Right atrium auricular region (tissue), 2 donors: ENCODE measurements around the gene MATN1. TPM values are rescaled to one million over a fixed set of nuclear protein-coding genes. Genes with fewer than 3 reads are reported as not detected.

Experiments
- DNase-seq: peaks from one replicate; pipeline ENCODE4 v3.0.0-alpha.2; 2019; ENCODE audit warnings: low spot score
- H3K27ac ChIP-seq, 2 donors: fragments of 200-600 bp; sonication (generic); 1 replicate in 1 of 2; 2 replicates in 1 of 2; pipeline ENCODE4 v1.5.1; 2016 to 2019
- H3K27me3 ChIP-seq, 2 donors: fragments of 200-600 bp; sonication (generic); one replicate each; pipeline versions ENCODE4 v1.5.1 to v1.6.0; 2017 to 2019
- H3K36me3 ChIP-seq: fragments of 200-600 bp; sonication (generic); one replicate; pipeline ENCODE4 v1.5.1; 2016
- H3K4me1 ChIP-seq, 2 donors: fragments of 200-600 bp; sonication (generic); one replicate each; pipeline versions ENCODE4 v1.5.1 to v1.6.0; 2017 to 2019
- H3K4me3 ChIP-seq, 2 donors: fragments of 200-600 bp; sonication (generic); 1 replicate in 1 of 2; 2 replicates in 1 of 2; pipeline ENCODE4 v1.5.1; 2017 to 2019; ENCODE audit warnings: mild to moderate bottlenecking in 1 of 2, moderate library complexity in 1 of 2
- H3K9me3 ChIP-seq, 2 donors: fragments of 200-600 bp; sonication (generic); one replicate each; pipeline ENCODE4 v1.5.1; 2019
- total RNA-seq, 2 donors: library from RNA; depleted of rRNA; stranded (reverse); fragments of >200 nt; gene quantifications; one replicate each; pipeline ENCODE4 v1.1.0, GENCODE V29; 2016
- TF ChIP-seq, protein P1 (sequence below), 2 donors: fragments of 200-600 bp; sonication (generic); IDR thresholded peaks; one replicate each; pipeline ENCODE4 v1.5.1; 2019; ENCODE audit warnings: antibody characterized with exemption in 2 of 2

Gene MATN1
- total RNA-seq, 2 donors from 2014 or later: not detected

DNA sequence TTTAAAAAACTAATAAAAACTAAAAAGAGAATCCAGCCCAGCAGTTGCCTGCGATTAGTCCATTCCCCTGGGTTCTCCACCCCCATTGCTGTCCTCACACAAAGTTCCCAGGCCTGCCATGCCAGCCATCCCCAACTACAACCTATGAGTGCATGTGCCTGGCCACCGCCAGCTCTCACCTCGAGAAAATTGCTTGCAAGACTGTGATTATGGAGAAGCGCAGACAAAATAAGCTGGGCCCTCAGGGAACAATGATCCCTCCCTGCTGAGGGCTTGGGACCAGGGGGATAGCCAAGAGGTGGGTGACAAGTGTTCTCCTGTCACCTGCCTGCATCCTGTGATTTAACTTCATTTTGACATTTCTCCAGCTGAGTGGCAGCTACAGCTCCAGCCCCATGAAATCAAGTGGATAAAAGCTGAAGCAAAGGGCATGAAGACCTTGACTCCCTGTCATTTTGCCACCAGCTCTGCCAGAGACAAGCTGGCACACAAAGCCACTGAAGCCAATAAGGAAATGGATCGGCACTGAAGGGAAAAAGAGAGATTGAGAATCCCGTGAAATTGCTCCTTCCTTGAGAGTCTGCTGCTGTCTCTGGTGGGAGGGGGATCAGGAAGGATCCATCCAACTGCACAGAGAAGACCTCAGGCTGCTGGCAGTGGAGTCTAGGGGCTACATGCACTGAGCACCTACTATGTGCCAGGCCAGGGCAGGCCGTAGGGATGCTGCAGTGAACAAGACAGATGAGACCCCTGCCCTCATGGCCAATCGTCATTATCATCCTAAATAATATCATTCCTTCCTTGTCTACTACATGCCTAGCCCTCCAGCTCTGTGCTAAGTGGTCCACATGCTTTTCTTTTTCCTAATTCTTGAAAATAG is 40.7 kb downstream of the MATN1 start:
- no peak overlapping the region for H3K27ac ChIP-seq
- H3K4me1 ChIP-seq: peaks cover 0 to 26% of the 10 kb centered on the region in 2 donors
- H3K27me3 ChIP-seq: no peaks in the 10 kb centered on the region
- TF ChIP-seq, protein P1, sequence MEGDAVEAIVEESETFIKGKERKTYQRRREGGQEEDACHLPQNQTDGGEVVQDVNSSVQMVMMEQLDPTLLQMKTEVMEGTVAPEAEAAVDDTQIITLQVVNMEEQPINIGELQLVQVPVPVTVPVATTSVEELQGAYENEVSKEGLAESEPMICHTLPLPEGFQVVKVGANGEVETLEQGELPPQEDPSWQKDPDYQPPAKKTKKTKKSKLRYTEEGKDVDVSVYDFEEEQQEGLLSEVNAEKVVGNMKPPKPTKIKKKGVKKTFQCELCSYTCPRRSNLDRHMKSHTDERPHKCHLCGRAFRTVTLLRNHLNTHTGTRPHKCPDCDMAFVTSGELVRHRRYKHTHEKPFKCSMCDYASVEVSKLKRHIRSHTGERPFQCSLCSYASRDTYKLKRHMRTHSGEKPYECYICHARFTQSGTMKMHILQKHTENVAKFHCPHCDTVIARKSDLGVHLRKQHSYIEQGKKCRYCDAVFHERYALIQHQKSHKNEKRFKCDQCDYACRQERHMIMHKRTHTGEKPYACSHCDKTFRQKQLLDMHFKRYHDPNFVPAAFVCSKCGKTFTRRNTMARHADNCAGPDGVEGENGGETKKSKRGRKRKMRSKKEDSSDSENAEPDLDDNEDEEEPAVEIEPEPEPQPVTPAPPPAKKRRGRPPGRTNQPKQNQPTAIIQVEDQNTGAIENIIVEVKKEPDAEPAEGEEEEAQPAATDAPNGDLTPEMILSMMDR (IDR thresholded peaks at IDR 0.05): no peak
- DNase-seq: no peak
- no peaks in the 10 kb centered on the region for H3K36me3 ChIP-seq
- H3K4me3 ChIP-seq: no peak overlapping the region
- no peaks in the 10 kb centered on the region for H3K9me3 ChIP-seq

DNA sequence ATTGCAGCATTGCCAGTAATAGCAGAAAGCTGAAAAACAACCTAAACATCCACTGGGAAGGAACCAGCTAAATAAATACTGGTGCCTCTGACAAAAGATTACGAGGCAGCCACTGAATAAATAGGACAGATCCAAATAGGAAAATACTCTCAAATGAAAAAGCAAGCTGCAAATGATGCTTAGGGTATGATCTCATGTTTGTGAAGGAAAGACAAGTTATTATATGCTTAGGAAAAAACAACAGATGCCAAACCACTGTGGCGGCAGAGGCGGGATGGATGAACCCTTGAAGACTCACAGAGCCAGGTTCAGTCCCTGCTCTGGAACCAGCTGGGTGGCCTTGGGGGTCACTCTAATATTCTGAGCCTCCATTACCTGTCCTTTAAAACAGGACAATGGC is 41.6 kb downstream of the MATN1 start:
- DNase-seq: no peak
- H3K36me3 ChIP-seq: no peaks in the 10 kb centered on the region

DNA sequence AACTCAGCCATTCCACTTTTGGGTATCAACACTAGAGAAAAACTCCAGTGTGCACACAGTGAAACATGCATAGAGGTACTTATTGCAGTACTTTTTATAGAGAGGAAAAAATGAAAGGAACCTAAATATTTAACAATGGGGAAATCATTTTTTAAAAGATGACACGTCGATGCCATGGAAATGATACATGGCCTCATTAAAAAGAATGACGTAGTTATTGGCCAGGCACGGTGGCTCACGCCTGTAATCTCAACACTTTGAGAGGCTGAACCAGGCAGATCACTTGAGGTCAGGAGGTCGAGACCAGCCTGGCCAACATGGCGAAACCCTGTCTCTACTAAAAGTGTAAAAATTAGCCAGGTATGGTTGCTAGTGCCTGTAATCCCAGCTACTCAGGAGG is 42.5 kb downstream of the MATN1 start:
- peaks cover 0 to 26% of the 10 kb centered on the region in 2 donors for H3K4me1 ChIP-seq
- TF ChIP-seq, protein P1 (IDR thresholded peaks at IDR 0.05): no peak
- no peaks in the 10 kb centered on the region for H3K36me3 ChIP-seq
- no peaks in the 10 kb centered on the region for H3K27me3 ChIP-seq
- H3K4me3 ChIP-seq: no peak overlapping the region
- H3K27ac ChIP-seq: no peak overlapping the region
- peaks cover 0 to 4% of the 10 kb centered on the region in 2 donors for H3K9me3 ChIP-seq
- DNase-seq: no peak

More for the DNA sequence above, 41.6 kb downstream of the MATN1 start:
- no peak overlapping the region for H3K27ac ChIP-seq
- H3K27me3 ChIP-seq: no peaks in the 10 kb centered on the region
- H3K4me1 ChIP-seq: peaks cover 0 to 26% of the 10 kb centered on the region in 2 donors
- TF ChIP-seq, protein P1 (IDR thresholded peaks at IDR 0.05): no peak
- no peaks in the 10 kb centered on the region for H3K9me3 ChIP-seq
- no peak overlapping the region for H3K4me3 ChIP-seq

DNA sequence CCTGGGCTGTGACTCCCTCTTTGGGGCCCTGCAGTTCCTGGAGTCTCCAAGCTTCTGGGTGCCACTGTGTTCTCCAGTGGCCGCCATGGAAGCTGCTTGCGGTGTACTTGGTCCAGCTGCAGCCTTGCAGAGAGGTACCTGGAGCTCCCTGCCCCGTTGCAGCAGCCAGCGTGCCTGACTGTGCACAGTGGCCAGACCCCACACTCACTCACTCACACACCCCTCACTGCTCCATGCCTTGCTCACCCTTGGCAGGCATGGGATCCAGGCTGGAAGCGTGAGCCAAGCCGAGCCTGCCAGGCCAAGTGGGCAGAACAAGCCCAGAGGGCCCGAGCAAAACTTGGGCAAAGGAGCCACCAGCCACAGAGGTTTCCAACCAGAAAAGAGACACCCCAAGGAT is 43.0 kb downstream of the MATN1 start:
- H3K27me3 ChIP-seq: no peaks in the 10 kb centered on the region
- H3K9me3 ChIP-seq: peaks cover 0 to 7% of the 10 kb centered on the region in 2 donors
- TF ChIP-seq, protein P1 (IDR thresholded peaks at IDR 0.05): no peak
- no peaks in the 10 kb centered on the region for H3K36me3 ChIP-seq
- peaks cover 0 to 23% of the 10 kb centered on the region in 2 donors for H3K4me1 ChIP-seq
- DNase-seq: no peak
- no peak overlapping the region for H3K4me3 ChIP-seq
- H3K27ac ChIP-seq: no peak overlapping the region

DNA sequence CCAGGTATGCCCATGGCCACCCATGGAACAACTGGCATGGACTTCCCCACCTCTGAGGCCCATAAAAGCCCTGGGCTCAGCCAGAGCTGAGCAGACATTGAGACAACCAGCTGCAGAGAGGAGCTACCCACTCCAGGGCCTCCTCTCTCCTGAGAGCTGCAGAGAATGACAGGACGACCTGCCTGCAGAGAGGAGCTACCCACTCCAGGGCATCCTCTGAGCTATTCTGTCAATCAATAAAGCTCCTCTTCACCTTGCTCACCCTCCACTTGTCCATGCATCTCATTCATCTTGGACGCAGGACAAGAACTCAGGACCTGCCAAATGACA is 43.4 kb downstream of the MATN1 start:
- Histone ChIP-seq H3K4me1 (peaks cover 0 to 18% of the 10 kb centered on the region in 2 donors), H3K36me3 (no peaks in the 10 kb centered on the region), H3K27ac (no peak overlapping the region), H3K4me3 (no peak overlapping the region), H3K27me3 (no peaks in the 10 kb centered on the region), H3K9me3 (peaks cover 0 to 7% of the 10 kb centered on the region in 2 donors)
- no peak for DNase-seq
- TF ChIP-seq, protein P1 (IDR thresholded peaks at IDR 0.05): no peak
